ENCODE measurements around the gene RBMX. TPM values are rescaled to one million over a fixed set of nuclear protein-coding genes. Genes with fewer than 3 reads are reported as not detected.

The RBMX gene
- total RNA-seq, 2 experiments from 2014 or later, result 321 to 324 TPM

- POLR2A ChIA-PET, result no interaction called here
Measured at GRCh38 chrX:136856050-136856449, 24.5 kb downstream of the RBMX start.

GRCh38 chrX:136851526-136851925, 29.0 kb downstream of the RBMX start:
- CTCF ChIA-PET, result no interaction called here
- POLR2A ChIA-PET, result no interaction called here

More at GRCh38 chrX:136856050-136856449, 24.5 kb downstream of the RBMX start:
- CTCF ChIA-PET, result no interaction called here

- ChIA-PET CTCF (no interaction called here), POLR2A (no interaction called here)
Measured at GRCh38 chrX:136850441-136851175, 29.9 kb downstream of the RBMX start.

- CTCF ChIA-PET, result no interaction called here
- POLR2A ChIA-PET, result no interaction called here
Measured at GRCh38 chrX:136849395-136849794, 31.1 kb downstream of the RBMX start.

GRCh38 chrX:136847874-136848273, 32.7 kb downstream of the RBMX start:
- CTCF ChIA-PET, result no interaction called here
- POLR2A ChIA-PET, result no interaction called here

GRCh38 chrX:136839196-136839595, 41.3 kb downstream of the RBMX start:
- POLR2A ChIA-PET, result no interaction called here
- CTCF ChIA-PET, result no interaction called here

- CTCF ChIA-PET, result no interaction called here
Measured at GRCh38 chrX:136835761-136836160, 44.8 kb downstream of the RBMX start.

GRCh38 chrX:136829413-136829812, 51.1 kb downstream of the RBMX start:
- ChIA-PET CTCF (no interaction called here), POLR2A (no interaction called here)

More at GRCh38 chrX:136835761-136836160, 44.8 kb downstream of the RBMX start:
- POLR2A ChIA-PET, result no interaction called here

GRCh38 chrX:136828830-136829229, 51.7 kb downstream of the RBMX start:
- POLR2A ChIA-PET, result no interaction called here
- CTCF ChIA-PET, result no interaction called here

- ChIA-PET POLR2A (no interaction called here), CTCF (no interaction called here)
Measured at GRCh38 chrX:136827026-136827425, 53.5 kb downstream of the RBMX start.

GRCh38 chrX:136825771-136826170, 54.8 kb downstream of the RBMX start:
- ChIA-PET POLR2A (no interaction called here), CTCF (no interaction called here)

Other genes starting within 250 kb of the RBMX start
- 1 to 10 TPM; 7.1 to 7.6 TPM for gene CD40LG, start 232.6 kb downstream of the RBMX start, total RNA-seq
- gene ARHGEF6, start 99.8 kb downstream of the RBMX start, total RNA-seq, result 10 to 100 TPM; 30.9 to 31.4 TPM
- not detected for gene GPR101, start 153.3 kb upstream of the RBMX start, total RNA-seq